Measurements from ENCODE around the gene HMGN1. TPM values are rescaled to one million over a fixed set of nuclear protein-coding genes. Genes with fewer than 3 reads are reported as not detected.

HMGN1 gene
- total RNA-seq, 1 experiment from 2014 or later = 335 TPM

Other genes with a start within 250 kb of the HMGN1 start
- 110 and 113 TPM in 2 replicates for gene PSMG1, start 165.6 kb downstream of the HMGN1 start, total RNA-seq (2014; rRNA removed)
- gene BRWD1, start 35.5 kb downstream of the HMGN1 start, total RNA-seq (2014; rRNA removed) = 25.1 and 29.3 TPM in 2 replicates
- gene LCA5L, start 96.7 kb upstream of the HMGN1 start, total RNA-seq (2014; rRNA removed) = 0.40 and 0.98 TPM in 2 replicates
- 0.40 and 1.3 TPM in 2 replicates for gene SH3BGR, start 102.9 kb upstream of the HMGN1 start, total RNA-seq (2014; rRNA removed)

All from PC-3 (cell line).